Peyer's patch (tissue), 4 donors: ENCODE results near the gene LRRN4CL. TPM values are rescaled to one million over a fixed set of nuclear protein-coding genes. Genes with fewer than 3 reads are reported as not detected.

ENCODE experiments used
- DNase-seq, 3 donors: peaks; one replicate each; pipeline ENCODE4 v3.0.0-alpha.2; 2017 to 2019
- H3K27ac ChIP-seq, 4 donors: fragments of 200-600 bp; sonication (generic); one replicate each; pipeline ENCODE4 v1.5.1; 2016 to 2019
- H3K27me3 ChIP-seq, 2 donors: fragments of 200-600 bp; sonication (generic); one replicate each; pipeline ENCODE4 v1.5.1; 2019
- H3K36me3 ChIP-seq, 3 donors: fragments of 200-600 bp; sonication (generic); one replicate each; pipeline ENCODE4 v1.5.1; 2016 to 2019
- H3K4me1 ChIP-seq, 4 donors: fragments of 200-600 bp; sonication (generic); one replicate each; pipeline ENCODE4 v1.5.1; 2016 to 2019
- H3K4me3 ChIP-seq, 4 donors: fragments of 200-600 bp; sonication (generic); 1 replicate in 3 of 4; 2 replicates in 1 of 4; pipeline ENCODE4 v1.5.1; 2016 to 2019; ENCODE audit warnings: mild to moderate bottlenecking in 1 of 4
- H3K9me3 ChIP-seq, 4 donors: fragments of 200-600 bp; sonication (generic); one replicate each; pipeline ENCODE4 v1.5.1; 2016 to 2019; ENCODE audit warnings: mild to moderate bottlenecking in 1 of 4
- CTCF ChIP-seq, 6 experiments: fragments of 450-650 bp in 4 of 6; fragments of 200-600 bp in 2 of 6; sonication (generic) in 1 of 6; IDR thresholded peaks; one replicate each; pipeline ENCODE4 v1.5.1; 2017 to 2019; ENCODE audit warnings: antibody characterized with exemption in 6 of 6, mild to moderate bottlenecking in 3 of 6, moderate library complexity in 1 of 6
- POLR2A ChIP-seq, 2 donors: fragments of 450-650 bp; IDR thresholded peaks; one replicate each; pipeline ENCODE4 v1.5.1; 2017; ENCODE audit warnings: antibody characterized with exemption in 2 of 2, mild to moderate bottlenecking in 2 of 2, moderate library complexity in 2 of 2
- total RNA-seq, 4 donors: library from RNA; depleted of rRNA; stranded (reverse); fragments of >200 nt; gene quantifications; one replicate each; pipeline ENCODE4 v1.1.0, GENCODE V29; 2016

LRRN4CL gene
- total RNA-seq, 4 donors from 2014 or later: 5.4 to 11.6 (median 8.8) TPM

DNA sequence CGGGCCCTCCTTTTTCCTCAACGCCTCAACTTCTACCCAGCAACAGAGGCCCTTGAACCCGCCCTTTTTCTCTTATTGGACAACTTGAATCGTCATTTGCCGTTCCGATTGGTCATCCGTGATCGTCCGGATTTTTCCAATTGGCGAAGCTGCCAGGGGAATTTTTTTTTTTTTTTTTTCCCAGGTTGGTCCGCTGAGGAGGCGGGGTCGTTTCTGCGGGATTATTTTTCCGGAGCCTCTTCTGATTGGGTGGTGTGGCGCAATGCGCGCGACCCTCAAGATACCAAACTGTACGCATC lies 38.5 kb upstream of the LRRN4CL start:
- no peak for TF ChIP-seq POLR2A (IDR thresholded peaks at IDR 0.05)
- no peak for TF ChIP-seq CTCF (IDR thresholded peaks at IDR 0.05)
- Histone ChIP-seq H3K27me3 (no peaks in the 10 kb centered on the region), H3K9me3 (no peaks in the 10 kb centered on the region), H3K4me1 (peaks cover 0 to 56% (median 12%) of the 10 kb centered on the region in 4 donors), H3K4me3 (peak overlapping the region; percentile 83 to 97 (median 86)), H3K36me3 (peaks cover 0 to 27% (median 0%) of the 10 kb centered on the region in 3 donors), H3K27ac (peak overlapping the region; percentile 79 to 98 (median 94))
- peak; percentile 82 to 94 (median 84) for DNase-seq

- no peaks in the 10 kb centered on the region for H3K9me3 ChIP-seq
- H3K36me3 ChIP-seq: peaks cover 0 to 27% (median 3%) of the 10 kb centered on the region in 3 donors
- H3K4me3 ChIP-seq: peak within 1 kb of the TSS; percentile 83 to 97 (median 86)
- H3K27ac ChIP-seq: peak within 1 kb of the TSS; percentile 79 to 98 (median 94)
- no peaks in the 10 kb centered on the region for H3K27me3 ChIP-seq
- peaks cover 0 to 51% (median 12%) of the 10 kb centered on the region in 4 donors for H3K4me1 ChIP-seq
- DNase-seq: peak; percentile 96 to 99 (median 98)
- TF ChIP-seq CTCF (IDR thresholded peaks at IDR 0.05): peak in 3 of 6 experiments; percentile 1 to 20 (median 8)
- peak; percentile 92 to 95 for TF ChIP-seq POLR2A (IDR thresholded peaks at IDR 0.05)
Measured at GRCh38 chr11:62727165-62727871, 38.0 kb upstream of the LRRN4CL start, which contains the start of gene HNRNPUL2. HNRNPUL2 (minus strand) TSS chr11:62727457; CDS start chr11:62727156, 301 bp downstream.

DNA sequence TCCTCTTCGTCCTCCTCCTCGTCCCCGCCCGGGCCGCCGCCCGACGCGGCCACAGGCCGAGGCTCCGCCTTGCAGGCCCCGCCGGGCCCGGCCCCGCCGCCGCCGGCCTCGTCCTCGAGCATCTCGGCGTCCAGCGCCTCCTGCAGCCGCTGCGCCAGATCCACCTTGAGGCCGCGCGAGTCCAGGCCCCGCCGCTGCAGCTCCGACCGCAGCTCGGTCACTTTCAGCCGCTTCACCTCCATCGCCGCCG lies 37.5 kb upstream of the LRRN4CL start:
- no peak for TF ChIP-seq POLR2A (IDR thresholded peaks at IDR 0.05)
- no peak for TF ChIP-seq CTCF (IDR thresholded peaks at IDR 0.05)
- Histone ChIP-seq H3K9me3 (no peaks in the 10 kb centered on the region), H3K4me1 (peaks cover 0 to 50% (median 12%) of the 10 kb centered on the region in 4 donors), H3K27ac (peak overlapping the region; percentile 79 to 98 (median 94)), H3K4me3 (peak overlapping the region; percentile 83 to 97 (median 86)), H3K27me3 (no peaks in the 10 kb centered on the region), H3K36me3 (peaks cover 0 to 29% (median 3%) of the 10 kb centered on the region in 3 donors)
- no peak for DNase-seq

DNA sequence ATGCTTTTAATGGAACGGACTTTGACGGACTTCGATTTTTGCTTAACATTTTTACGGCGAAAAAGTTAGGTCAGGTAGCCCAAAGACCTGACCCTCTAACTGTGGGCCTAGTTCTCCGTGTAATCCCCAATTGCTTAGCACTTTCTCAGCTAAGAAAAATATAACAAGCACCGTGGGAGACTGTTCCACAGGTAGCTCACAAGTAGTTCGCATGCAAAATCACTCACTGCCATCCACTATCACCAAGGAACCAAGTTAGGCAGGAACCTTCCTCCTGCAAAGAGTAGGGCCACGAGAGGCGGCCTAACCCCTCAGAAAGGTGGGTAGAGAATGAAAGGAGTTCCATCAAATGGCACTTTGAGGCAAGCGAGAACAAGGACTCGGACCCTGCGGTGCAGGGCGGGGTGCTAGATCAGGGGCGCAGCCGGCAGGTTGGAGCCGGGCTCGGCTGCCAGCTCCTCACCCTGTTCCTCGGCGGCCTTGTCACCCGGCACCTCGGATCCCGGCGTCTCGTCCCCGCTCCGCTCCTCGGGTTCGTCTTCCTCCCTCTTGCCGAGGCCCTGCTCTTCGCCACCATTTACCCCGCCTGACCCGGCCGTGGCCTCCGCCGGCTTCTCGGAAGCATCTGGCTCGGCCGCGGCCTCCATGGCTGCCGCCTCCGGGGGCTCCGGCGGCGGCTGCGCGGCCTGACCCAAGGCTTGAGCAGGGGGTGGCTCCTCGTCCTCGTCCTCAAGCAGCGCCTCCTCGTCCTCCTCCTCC lies 37.0 kb upstream of the LRRN4CL start:
- no peaks in the 10 kb centered on the region for H3K9me3 ChIP-seq
- no peaks in the 10 kb centered on the region for H3K27me3 ChIP-seq
- DNase-seq: peak in 1 of 3 donors; percentile 57
- TF ChIP-seq POLR2A (IDR thresholded peaks at IDR 0.05) (no peak), CTCF (IDR thresholded peaks at IDR 0.05) (no peak)
- peak overlapping the region; percentile 83 to 97 (median 86) for H3K4me3 ChIP-seq
- peaks cover 0 to 34% (median 3%) of the 10 kb centered on the region in 3 donors for H3K36me3 ChIP-seq
- H3K27ac ChIP-seq: peak overlapping the region; percentile 79 to 98 (median 94)
- peaks cover 0 to 48% (median 12%) of the 10 kb centered on the region in 4 donors for H3K4me1 ChIP-seq

- Histone ChIP-seq H3K27ac (peak overlapping the region; percentile 79 to 98 (median 94)), H3K36me3 (peaks cover 0 to 35% (median 3%) of the 10 kb centered on the region in 3 donors), H3K4me1 (peaks cover 0 to 41% (median 12%) of the 10 kb centered on the region in 4 donors), H3K4me3 (peak overlapping the region; percentile 83 to 97 (median 86)), H3K27me3 (no peaks in the 10 kb centered on the region), H3K9me3 (no peaks in the 10 kb centered on the region)
- DNase-seq: peak in 1 of 3 donors; percentile 46
- TF ChIP-seq POLR2A (IDR thresholded peaks at IDR 0.05): peak in 1 of 2 donors; percentile 44
- TF ChIP-seq CTCF (IDR thresholded peaks at IDR 0.05): no peak
Measured at GRCh38 chr11:62725646-62726045, 36.3 kb upstream of the LRRN4CL start.
